ENCODE results near the gene MYOCD.

GRCh38 chr17:12789481-12790248 lies 124.0 kb downstream of the MYOCD start, which contains the start of gene ARHGAP44:
- no peak for TF ChIP-seq CTCF (conservative IDR thresholded peaks at IDR 0.05)
- no peak for TF ChIP-seq EZH2 (IDR thresholded peaks at IDR 0.05; ENCODE audit: low read depth)
